Transverse colon (tissue), 4 donors: ENCODE measurements around the gene HEPACAM2. TPM values are rescaled to one million over a fixed set of nuclear protein-coding genes. Genes with fewer than 3 reads are reported as not detected.
A peak's percentile ranks its signal among the peaks of the same experiment; 100 is the strongest.

ENCODE experiments used
- DNase-seq: peaks from one replicate; pipeline ENCODE4 v3.0.0-alpha.2; 2019
- H3K27ac ChIP-seq, 4 donors: fragments of 200-600 bp; sonication (generic); 2 replicates each; pipeline ENCODE4 v1.5.1; 2016 to 2018; ENCODE audit warnings: inconsistent platforms in 4 of 4
- H3K27me3 ChIP-seq: fragments of 200-600 bp; sonication (generic); 2 replicates; pipeline ENCODE4 v1.5.1; 2017; ENCODE audit warnings: inconsistent platforms
- H3K36me3 ChIP-seq, 4 donors: fragments of 200-600 bp; sonication (generic); 2 replicates each; pipeline ENCODE4 v1.5.1; 2017 to 2019; ENCODE audit warnings: inconsistent platforms in 4 of 4
- H3K4me1 ChIP-seq, 4 donors: fragments of 200-600 bp; sonication (generic); 2 replicates each; pipeline ENCODE4 v1.5.1; 2017 to 2020; ENCODE audit warnings: inconsistent platforms in 4 of 4
- H3K4me3 ChIP-seq, 4 donors: fragments of 200-600 bp; sonication (generic); 1 replicate in 1 of 4; 2 replicates in 3 of 4; pipeline versions ENCODE4 v1.5.1 to v1.6.1; 2017 to 2019; ENCODE audit warnings: inconsistent platforms in 4 of 4
- H3K9me3 ChIP-seq, 2 donors: fragments of 200-600 bp; sonication (generic); 2 replicates each; pipeline ENCODE4 v1.5.1; 2017 to 2019; ENCODE audit warnings: inconsistent platforms in 2 of 2
- CTCF ChIP-seq, 5 experiments: fragments of 200-600 bp in 3 of 5; fragments of 450-650 bp in 2 of 5; sonication (generic) in 3 of 5; IDR thresholded peaks; 1 replicate in 2 of 5; 2 replicates in 3 of 5; pipeline ENCODE4 v1.5.1; 2016 to 2017; ENCODE audit warnings: antibody characterized with exemption in 5 of 5, inconsistent platforms in 3 of 5, mild to moderate bottlenecking in 2 of 5, moderate library complexity in 1 of 5
- EP300 ChIP-seq: sonication (generic); formaldehyde crosslinking; IDR thresholded peaks from one replicate; pipeline ENCODE4 v1.6.1; 2017; ENCODE audit warnings: antibody characterized with exemption, low read depth
- POLR2A ChIP-seq: fragments of 450-650 bp; IDR thresholded peaks from one replicate; pipeline ENCODE4 v1.6.1; 2016; ENCODE audit warnings: antibody characterized with exemption, mild to moderate bottlenecking, moderate library complexity
- POLR2AphosphoS5 ChIP-seq, 3 donors: sonication (generic); formaldehyde crosslinking; IDR thresholded peaks; one replicate each; pipeline ENCODE4 v1.6.1; 2016; ENCODE audit warnings: antibody characterized with exemption in 3 of 3
- WGBS, 2 donors: methylation state at CpG; one replicate each; pipeline ENCODE4 v1.1.5; 2018; ENCODE audit warnings: low coverage in 1 of 2; 5-methylcytosine and 5-hydroxymethylcytosine counted together
- in situ Hi-C, 4 donors: fragments of 200-750 bp; cut with MboI; loops; one replicate each; pipeline versions ENCODE4 v1.15.0 to v1.15.1; 2017; ENCODE audit warnings: low sequenced_read_pairs in 3 of 4, low pct_ligation_motif_present in 1 of 4, low pct_unique_long_range_greater_than_20kb in 1 of 4
- intact Hi-C: fragments of 100-400 bp; cut with DNase I; formaldehyde crosslinking; loops from one replicate; pipeline ENCODE4 v1.15.1; 2023; ENCODE audit warnings: low total_unique reads
- total RNA-seq, 4 donors: library from RNA; depleted of rRNA; stranded (reverse); fragments of >200 nt; gene quantifications; one replicate each; pipeline ENCODE4 v1.1.0, GENCODE V29; 2016

The HEPACAM2 gene
- 100 to 1,000 TPM in 1 of 4 donors, 10 to 100 TPM in 3; 10.5 to 127 (median 45.1) TPM for total RNA-seq

GRCh38 chr7:93226310-93226709, at the start of gene HEPACAM2:
TSS of gene HEPACAM2 (minus strand) at chr7:93226469.
- Histone ChIP-seq H3K4me1 (peaks cover 0 to 18% (median 3%) of the 10 kb centered on the region in 4 donors), H3K27me3 (no peaks in the 10 kb centered on the region), H3K36me3 (no peaks in the 10 kb centered on the region), H3K27ac (peak within 1 kb of the TSS in 1 of 4 donors; percentile 4), H3K4me3 (peak within 1 kb of the TSS in 2 of 4 donors; percentile 11 to 13), H3K9me3 (no peaks in the 10 kb centered on the region)
- WGBS, 2 donors, result 45 to 50% methylated on average over 2 of the region's 2 CpGs
- in situ Hi-C loops, result no loop called here
- no peak for DNase-seq
- intact Hi-C loops, result no loop called here
- TF ChIP-seq POLR2AphosphoS5 (IDR thresholded peaks at IDR 0.05) (peak in 2 of 3 donors; percentile 41 to 51), POLR2A (peak; percentile 45), CTCF (IDR thresholded peaks at IDR 0.05) (no peak), EP300 (no peak)

- H3K4me1 ChIP-seq, result no peaks in the 10 kb centered on the region
- H3K4me3 ChIP-seq, result no peak overlapping the region
- DNase-seq, result no peak
- no peaks in the 10 kb centered on the region for H3K36me3 ChIP-seq
- no peaks in the 10 kb centered on the region for H3K9me3 ChIP-seq
- H3K27ac ChIP-seq, result no peak overlapping the region
- no peaks in the 10 kb centered on the region for H3K27me3 ChIP-seq
- intact Hi-C loops, result no loop called here
- TF ChIP-seq POLR2A (no peak), EP300 (no peak), POLR2AphosphoS5 (IDR thresholded peaks at IDR 0.05) (no peak), CTCF (IDR thresholded peaks at IDR 0.05) (no peak)
- WGBS, 2 donors, result 75 to 93% methylated on average over 3 to 4 of the region's 4 CpGs
- in situ Hi-C loops, result no loop called here
Measured at GRCh38 chr7:93265220-93265619, 39.0 kb upstream of the HEPACAM2 start.

- DNase-seq, result no peak
- TF ChIP-seq POLR2AphosphoS5 (IDR thresholded peaks at IDR 0.05), result no peak
- no peak for TF ChIP-seq CTCF (IDR thresholded peaks at IDR 0.05)
- no peak for TF ChIP-seq POLR2A
- no peak for TF ChIP-seq EP300
- Histone ChIP-seq H3K4me3 (no peak overlapping the region), H3K4me1 (no peaks in the 10 kb centered on the region), H3K36me3 (peaks cover 0 to 7% (median 1%) of the 10 kb centered on the region in 4 donors), H3K9me3 (no peaks in the 10 kb centered on the region), H3K27me3 (no peaks in the 10 kb centered on the region), H3K27ac (no peak overlapping the region)
- in situ Hi-C loops (no loop called here), intact Hi-C loops (no loop called here)
- WGBS, 2 donors, result 96 to 100% methylated on average over 1 of the region's 1 CpG
Measured at GRCh38 chr7:93262535-93262934, 36.3 kb upstream of the HEPACAM2 start.

GRCh38 chr7:93258661-93259060, 32.4 kb upstream of the HEPACAM2 start:
- Histone ChIP-seq H3K4me3 (no peak overlapping the region), H3K27me3 (no peaks in the 10 kb centered on the region), H3K4me1 (no peaks in the 10 kb centered on the region), H3K27ac (no peak overlapping the region), H3K36me3 (peaks cover 0 to 7% (median 1%) of the 10 kb centered on the region in 4 donors), H3K9me3 (no peaks in the 10 kb centered on the region)
- no peak for TF ChIP-seq POLR2AphosphoS5 (IDR thresholded peaks at IDR 0.05)
- TF ChIP-seq CTCF (IDR thresholded peaks at IDR 0.05), result no peak
- TF ChIP-seq EP300, result no peak
- intact Hi-C loops (no loop called here), in situ Hi-C loops (no loop called here)
- DNase-seq, result no peak
